ENCODE results near the gene STK39.

STK39 gene

DNA sequence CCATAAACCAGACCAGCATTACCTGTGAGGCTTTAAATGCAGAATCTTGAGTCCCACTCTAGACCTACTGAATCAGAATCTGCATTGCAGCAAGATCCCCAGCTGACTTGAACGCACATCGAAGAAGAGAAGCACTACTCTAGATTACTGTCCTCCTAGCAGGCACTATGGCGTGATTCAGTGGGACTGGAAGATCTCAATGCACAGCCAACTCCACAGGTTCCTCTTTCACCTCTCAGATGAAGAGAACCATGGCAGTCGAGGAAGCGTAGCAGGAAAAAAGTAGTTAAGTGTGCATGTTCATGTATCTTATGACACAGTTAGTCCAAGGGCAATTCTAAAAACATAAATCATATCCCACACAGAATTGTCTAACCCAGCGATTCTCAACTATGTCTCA lies 97.4 kb downstream of the STK39 start:
- TF ChIP-seq CTCF (IDR thresholded peaks at IDR 0.05; ENCODE audit: extremely low read depth, insufficient read depth, missing control alignments), result no peak
- in situ Hi-C loops (cut with MboI; ENCODE audit: low pct_unique_long_range_greater_than_20kb, low sequenced_read_pairs, unreplicated experiment), result no loop called here
- DNase-seq (ENCODE audit: low spot score), result no peak

GRCh38 chr2:168149150-168149974 lies 98.0 kb downstream of the STK39 start:
- in situ Hi-C loops (cut with MboI; ENCODE audit: low pct_unique_long_range_greater_than_20kb, low sequenced_read_pairs, unreplicated experiment), result no loop called here
- no peak for DNase-seq (ENCODE audit: low spot score)
- no peak for TF ChIP-seq CTCF (IDR thresholded peaks at IDR 0.05; ENCODE audit: extremely low read depth, insufficient read depth, missing control alignments)

GRCh38 chr2:168147830-168148794 lies 99.3 kb downstream of the STK39 start:
- in situ Hi-C loops (cut with MboI; ENCODE audit: low pct_unique_long_range_greater_than_20kb, low sequenced_read_pairs, unreplicated experiment), result no loop called here
- TF ChIP-seq CTCF (IDR thresholded peaks at IDR 0.05; ENCODE audit: extremely low read depth, insufficient read depth, missing control alignments), result no peak
- DNase-seq (ENCODE audit: low spot score), result no peak

DNA sequence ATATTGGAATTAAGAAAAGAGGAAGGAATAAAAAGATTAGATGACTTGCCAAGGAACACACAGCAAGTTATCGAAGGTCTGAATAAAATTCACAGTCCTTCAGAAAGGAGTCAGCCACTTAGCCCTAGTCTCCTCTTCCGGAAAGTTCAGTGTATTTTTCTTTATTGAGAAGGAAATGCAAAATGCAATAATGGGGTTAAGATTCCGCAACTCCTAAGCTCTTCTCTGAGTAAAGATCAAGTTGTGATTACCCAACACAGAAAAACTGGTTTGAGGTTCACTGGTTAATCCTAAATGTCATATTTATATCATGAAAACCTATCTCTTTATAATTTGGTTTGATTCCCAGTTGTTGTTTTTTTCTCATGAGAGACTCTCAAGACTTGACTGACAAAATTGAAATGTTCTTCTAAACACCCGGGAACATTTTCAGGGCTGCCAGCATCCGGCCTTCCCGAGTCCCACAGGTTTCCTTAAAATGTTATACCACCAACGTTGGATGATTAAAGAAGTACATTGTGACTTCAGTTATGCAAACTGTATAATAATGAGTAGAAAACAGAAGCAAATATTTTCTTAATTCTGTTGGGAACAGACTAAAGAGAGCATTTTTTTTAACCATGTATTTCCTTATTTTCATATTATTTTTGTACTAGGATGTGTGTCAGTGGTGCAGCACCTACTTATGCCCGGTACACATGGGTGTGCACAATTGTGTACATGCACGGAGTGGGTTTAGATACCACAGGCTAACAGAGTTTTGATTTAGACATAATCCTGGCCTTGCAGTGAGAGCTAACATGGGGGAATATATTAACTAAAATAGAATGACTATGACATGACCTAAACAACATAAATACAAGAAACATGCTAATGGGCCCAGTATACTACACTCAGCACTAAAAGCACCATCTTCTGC lies 100.2 kb downstream of the STK39 start:
- no peak for TF ChIP-seq CTCF (IDR thresholded peaks at IDR 0.05; ENCODE audit: extremely low read depth, insufficient read depth, missing control alignments)
- in situ Hi-C loops (cut with MboI; ENCODE audit: low pct_unique_long_range_greater_than_20kb, low sequenced_read_pairs, unreplicated experiment), result no loop called here

DNA sequence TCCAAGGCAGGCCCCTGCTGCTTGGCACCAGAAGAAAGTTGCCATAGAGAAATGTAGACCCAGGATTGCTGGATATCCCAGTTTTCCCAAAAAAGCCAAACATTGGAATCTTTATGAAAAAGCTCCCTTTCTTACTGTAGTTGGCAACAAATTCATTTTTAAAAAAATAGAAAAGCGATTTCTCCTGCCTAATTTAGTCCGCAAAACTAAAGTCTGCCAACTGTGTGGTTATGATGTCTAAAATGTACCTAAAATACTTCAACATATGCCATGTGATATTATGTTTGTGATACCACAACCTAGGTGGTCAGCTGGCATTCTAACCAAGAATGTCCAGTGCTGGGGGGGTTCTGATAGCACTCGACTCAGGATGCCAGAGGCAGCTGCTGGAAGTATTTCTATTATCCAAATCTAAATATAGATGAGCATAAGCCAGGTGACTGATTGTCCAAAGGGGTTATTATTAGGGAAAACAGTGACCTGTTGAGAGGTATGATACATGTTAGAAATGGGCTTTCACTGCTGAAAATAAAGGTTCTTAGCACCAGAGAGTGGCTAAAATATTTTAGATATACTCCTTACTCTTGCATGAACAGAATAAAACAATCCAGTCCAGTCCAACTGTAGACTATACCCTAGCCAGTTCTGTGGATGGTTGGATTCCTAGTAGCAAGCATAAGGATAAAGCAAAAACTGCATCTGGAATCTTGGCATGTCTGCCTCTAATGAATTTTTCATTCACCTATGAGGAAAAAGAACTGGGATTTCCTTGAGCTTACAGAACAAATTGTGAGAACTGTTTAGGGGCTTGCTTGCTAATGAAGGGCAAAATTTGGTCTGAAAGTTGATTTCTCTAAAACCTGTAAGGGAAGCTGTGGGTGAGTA lies 101.7 kb downstream of the STK39 start:
- no peak for TF ChIP-seq CTCF (IDR thresholded peaks at IDR 0.05; ENCODE audit: extremely low read depth, insufficient read depth, missing control alignments)
- DNase-seq (ENCODE audit: low spot score), result no peak
- in situ Hi-C loops (cut with MboI; ENCODE audit: low pct_unique_long_range_greater_than_20kb, low sequenced_read_pairs, unreplicated experiment), result no loop called here

More for the DNA sequence above, 100.2 kb downstream of the STK39 start:
- DNase-seq (ENCODE audit: low spot score), result no peak
